ENCODE measurements around the gene SVOP. TPM values are rescaled to one million over a fixed set of nuclear protein-coding genes. Genes with fewer than 3 reads are reported as not detected.

The SVOP gene
- polyA plus RNA-seq, 2 of the 4 experiments (the other 2 are of a cell fraction): not detected

- WGBS (ENCODE audit: missing lambda C conversion rate): 0% methylated on average over 1 of the region's 1 CpG
- ATAC-seq: no peak
- TF ChIP-seq MAX (IDR thresholded peaks at IDR 0.05): no peak
- TF ChIP-seq CHD2 (IDR thresholded peaks at IDR 0.05; ENCODE audit: low read length, partially characterized antibody): no peak
- TF ChIP-seq USF2 (IDR thresholded peaks at IDR 0.05): no peak
- TF ChIP-seq JUNB (IDR thresholded peaks at IDR 0.05): no peak
- TF ChIP-seq ELK1 (IDR thresholded peaks at IDR 0.05; ENCODE audit: low read depth, low read length): no peak
- TF ChIP-seq MYC (IDR thresholded peaks at IDR 0.05; ENCODE audit: borderline replicate concordance, low read length): no peak
- no peak for TF ChIP-seq NR3C1 (IDR thresholded peaks at IDR 0.05)
- no peak for TF ChIP-seq RAD21 (conservative IDR thresholded peaks at IDR 0.05 in 1 of 2, IDR thresholded peaks at IDR 0.05 in 1 of 2)
- TF ChIP-seq PHF8 (IDR thresholded peaks at IDR 0.05; ENCODE audit: borderline replicate concordance, low read depth): no peak
- TF ChIP-seq FOXS1 (CRISPR knock-in tag; IDR thresholded peaks at IDR 0.05): no peak
- H3K27ac ChIP-seq: no peak overlapping the region
- 0 out of 3 replicates have a peak, but pooled peaks cover 8% of the 10 kb centered on the region for H3K9me3 ChIP-seq
- DNase-seq (ENCODE audit: low read depth in 1 of 2, low spot score in 1 of 2): no peak
- H3K4me3 ChIP-seq: no peak overlapping the region
- POLR2A ChIA-PET: no interaction called here
- H3K4me1 ChIP-seq: no peaks in the 10 kb centered on the region
- CTCF ChIA-PET: interaction anchor here (0.6 to 1.0 kb wide), 2 partner anchors 12 to 174 kb away, joined by 3 read pairs; no protein-coding TSS in a partner anchor
- no peak overlapping the region for H3K4me2 ChIP-seq
- FAIRE-seq: no peak
Observed at GRCh38 chr12:109036975-109037374, 16.1 kb upstream of the SVOP start.

- WGBS (ENCODE audit: missing lambda C conversion rate): 15% methylated on average over 7 of the region's 7 CpGs
- CTCF ChIA-PET: no interaction called here
Observed at GRCh38 chr12:109033239-109034196, 12.7 kb upstream of the SVOP start.

More at GRCh38 chr12:109033239-109034196, 12.7 kb upstream of the SVOP start:
- FAIRE-seq: no peak
- no peak for TF ChIP-seq ZSCAN20 (CRISPR knock-in tag; IDR thresholded peaks at IDR 0.05)
- no peak for TF ChIP-seq NFE2L2 (conservative IDR thresholded peaks at IDR 0.05; ENCODE audit: low read length)
- TF ChIP-seq KDM5A (IDR thresholded peaks at IDR 0.05): no peak
- no peak for TF ChIP-seq BCL3 (IDR thresholded peaks at IDR 0.05)
- TF ChIP-seq JUN (IDR thresholded peaks at IDR 0.05): no peak
- TF ChIP-seq ZNF302 (CRISPR knock-in tag; IDR thresholded peaks at IDR 0.05): no peak
- TF ChIP-seq USF2 (IDR thresholded peaks at IDR 0.05): no peak
- TF ChIP-seq ZFP36 (IDR thresholded peaks at IDR 0.05; ENCODE audit: borderline replicate concordance, partially characterized antibody): no peak
- no peak for TF ChIP-seq MAFK (IDR thresholded peaks at IDR 0.05; ENCODE audit: partially characterized antibody)
- TF ChIP-seq RAD21 (conservative IDR thresholded peaks at IDR 0.05 in 1 of 2, IDR thresholded peaks at IDR 0.05 in 1 of 2): no peak
- TF ChIP-seq HES2 (IDR thresholded peaks at IDR 0.05): no peak
- no peak for TF ChIP-seq RNF2 (IDR thresholded peaks at IDR 0.05; ENCODE audit: borderline replicate concordance, low read depth)
- no peak for TF ChIP-seq SREBF2 (IDR thresholded peaks at IDR 0.05)
- no peak for ATAC-seq
- no peaks in the 10 kb centered on the region for H3K4me1 ChIP-seq
- POLR2A ChIA-PET: no interaction called here
- no peak overlapping the region for H3K4me2 ChIP-seq
- H3K4me3 ChIP-seq: no peak overlapping the region
- no peak for DNase-seq (ENCODE audit: low read depth in 1 of 2, low spot score in 1 of 2)
- no peak overlapping the region for H3K27ac ChIP-seq
- H3K9me3 ChIP-seq: no peaks in the 10 kb centered on the region
